GM06990 (cell line): ENCODE results near the gene CACNG3.

Experiments
- DNase-seq: peaks from one replicate; pipeline ENCODE4 v3.0.0-alpha.2; 2011; ENCODE audit not compliant: insufficient read length; ENCODE audit errors: extremely low read depth
- H3K27me3 ChIP-seq: replicated peaks from 2 replicates; pipeline ENCODE4 v1.6.0; 2011; ENCODE audit warnings: low read length; ENCODE audit not compliant: control insufficient read depth, insufficient read depth
- H3K36me3 ChIP-seq: 2 replicates; pipeline ENCODE4 v1.5.1; 2011; ENCODE audit warnings: low read length; ENCODE audit not compliant: control insufficient read depth, insufficient read depth
- H3K4me3 ChIP-seq: replicated peaks from 2 replicates; pipeline ENCODE4 v1.5.1; 2011; ENCODE audit warnings: low read depth, mild to moderate bottlenecking, control low read depth, low read length
- TF ChIP-seq, protein P1 (sequence below): IDR thresholded peaks from 2 replicates; pipeline ENCODE4 v1.5.1; 2011; ENCODE audit warnings: low read length, control low read depth, mild to moderate bottlenecking, inconsistent platforms; ENCODE audit not compliant: insufficient read depth, poor library complexity, severe bottlenecking

Gene CACNG3

GRCh38 chr16:24367186-24367710, 111.1 kb downstream of the CACNG3 start:
- TF ChIP-seq, protein P1, sequence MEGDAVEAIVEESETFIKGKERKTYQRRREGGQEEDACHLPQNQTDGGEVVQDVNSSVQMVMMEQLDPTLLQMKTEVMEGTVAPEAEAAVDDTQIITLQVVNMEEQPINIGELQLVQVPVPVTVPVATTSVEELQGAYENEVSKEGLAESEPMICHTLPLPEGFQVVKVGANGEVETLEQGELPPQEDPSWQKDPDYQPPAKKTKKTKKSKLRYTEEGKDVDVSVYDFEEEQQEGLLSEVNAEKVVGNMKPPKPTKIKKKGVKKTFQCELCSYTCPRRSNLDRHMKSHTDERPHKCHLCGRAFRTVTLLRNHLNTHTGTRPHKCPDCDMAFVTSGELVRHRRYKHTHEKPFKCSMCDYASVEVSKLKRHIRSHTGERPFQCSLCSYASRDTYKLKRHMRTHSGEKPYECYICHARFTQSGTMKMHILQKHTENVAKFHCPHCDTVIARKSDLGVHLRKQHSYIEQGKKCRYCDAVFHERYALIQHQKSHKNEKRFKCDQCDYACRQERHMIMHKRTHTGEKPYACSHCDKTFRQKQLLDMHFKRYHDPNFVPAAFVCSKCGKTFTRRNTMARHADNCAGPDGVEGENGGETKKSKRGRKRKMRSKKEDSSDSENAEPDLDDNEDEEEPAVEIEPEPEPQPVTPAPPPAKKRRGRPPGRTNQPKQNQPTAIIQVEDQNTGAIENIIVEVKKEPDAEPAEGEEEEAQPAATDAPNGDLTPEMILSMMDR = no peak
- Histone ChIP-seq H3K4me3 (no peak overlapping the region), H3K36me3 (no peaks in the 10 kb centered on the region), H3K27me3 (peaks cover 2% of the 10 kb centered on the region)
- no peak for DNase-seq

GRCh38 chr16:24372824-24373223, 116.7 kb downstream of the CACNG3 start:
- TF ChIP-seq, protein P1 = no peak
- no peaks in the 10 kb centered on the region for H3K36me3 ChIP-seq
- DNase-seq = no peak
- H3K4me3 ChIP-seq = no peak overlapping the region
- no peaks in the 10 kb centered on the region for H3K27me3 ChIP-seq

DNA sequence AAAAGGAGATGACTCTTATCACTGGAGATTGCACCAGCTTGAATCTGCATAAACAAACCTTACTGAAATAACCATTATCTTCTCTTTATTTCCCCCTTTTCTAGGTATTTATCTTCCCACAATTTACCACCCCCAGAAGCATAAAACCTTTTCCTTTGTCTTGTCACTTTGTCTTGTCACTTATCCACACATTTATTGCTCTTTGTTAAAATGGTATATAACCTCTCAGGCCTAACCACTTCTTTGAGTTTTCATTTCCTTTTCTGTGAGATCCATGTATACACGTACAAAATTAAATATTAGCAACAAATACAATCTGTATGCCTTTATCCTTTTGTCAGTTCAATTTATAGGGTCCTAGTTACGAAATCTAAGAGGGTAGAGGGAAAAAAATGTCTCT, 122.9 kb downstream of the CACNG3 start:
- Histone ChIP-seq H3K4me3 (no peak overlapping the region), H3K27me3 (no peaks in the 10 kb centered on the region), H3K36me3 (no peaks in the 10 kb centered on the region)
- DNase-seq = no peak
- TF ChIP-seq, protein P1 = no peak

DNA sequence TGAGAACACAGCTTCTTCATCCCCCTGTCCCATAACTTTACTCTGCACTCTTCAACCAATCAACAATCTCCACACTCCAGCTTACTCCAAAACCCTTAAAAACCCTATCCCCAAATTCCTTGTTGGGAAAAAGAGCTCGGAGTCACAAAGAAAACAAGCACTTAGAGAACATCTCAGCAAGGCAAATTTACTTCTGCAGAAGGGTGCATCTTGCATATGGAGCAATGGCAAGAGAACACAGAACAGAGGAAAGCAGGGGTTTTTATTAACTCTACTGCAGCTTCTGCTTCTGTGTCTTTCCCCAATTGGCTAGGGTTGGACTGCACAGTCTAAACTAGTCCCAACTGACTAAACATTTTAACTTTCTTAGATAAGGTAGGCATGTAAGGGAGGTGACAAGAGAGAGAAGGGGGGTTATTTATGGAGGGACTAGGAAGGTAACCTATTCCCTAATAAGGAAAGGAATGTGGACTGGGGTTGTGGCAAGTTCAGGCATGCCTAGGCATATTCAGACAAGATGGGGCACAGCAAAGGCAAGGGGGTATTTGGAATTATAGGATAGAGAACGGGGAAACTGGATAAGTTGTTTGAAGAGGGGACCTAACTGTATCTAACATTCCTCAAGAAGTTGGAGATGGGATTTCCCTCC, 125.5 kb downstream of the CACNG3 start:
- Histone ChIP-seq H3K27me3 (no peaks in the 10 kb centered on the region), H3K36me3 (no peaks in the 10 kb centered on the region), H3K4me3 (no peak overlapping the region)
- no peak for DNase-seq
- TF ChIP-seq, protein P1 = no peak

- TF ChIP-seq, protein P1 = no peak
- no peaks in the 10 kb centered on the region for H3K36me3 ChIP-seq
- H3K4me3 ChIP-seq = no peak overlapping the region
- no peak for DNase-seq
- H3K27me3 ChIP-seq = no peaks in the 10 kb centered on the region
These were observed 126.8 kb downstream of the CACNG3 start for GRCh38 chr16:24382762-24383407.
